IPS DF 19.7 (cell line): ENCODE measurements around the gene CFAP57.
"Not testable (repeated sequence)": the region's sequence is repeated elsewhere in the genome, so short reads cannot be mapped to it uniquely, and the experiment has no call there.

Experiments
- DNase-seq: peaks from one replicate; pipeline ENCODE4 v3.0.0-alpha.2; 2013; ENCODE audit warnings: low read depth, low spot score

Gene CFAP57

DNA sequence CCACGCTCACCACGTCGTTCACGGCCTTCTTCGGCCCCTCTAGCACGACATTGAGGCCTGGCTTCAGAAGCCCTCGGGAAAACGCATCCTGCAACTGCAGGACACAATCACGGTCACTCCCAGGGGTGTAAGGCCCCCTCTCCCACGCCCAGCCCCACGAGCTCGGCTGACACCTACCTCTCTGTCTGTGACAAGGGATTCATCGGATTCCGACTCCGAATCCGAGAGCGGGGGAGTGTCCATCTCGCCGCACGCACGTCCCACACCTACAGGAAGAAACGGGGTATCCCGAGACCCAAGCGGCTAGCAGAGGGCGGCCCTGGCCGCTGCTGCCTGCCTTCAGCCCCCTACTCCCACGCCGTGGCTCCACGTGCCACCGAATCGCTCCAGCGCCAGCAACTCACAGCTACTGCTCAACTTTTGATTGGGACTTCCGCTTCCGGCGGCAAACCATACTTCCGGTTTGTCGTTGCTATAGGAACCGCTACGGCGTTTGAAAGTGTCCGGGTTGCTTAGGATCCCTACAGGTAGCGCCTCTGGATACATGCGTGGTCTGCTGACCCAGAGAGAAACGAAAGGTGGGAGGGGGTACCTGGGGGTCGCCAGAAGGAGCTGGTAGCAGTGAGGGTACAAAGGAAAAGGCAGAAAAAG is at the start of gene CFAP57, which contains the start of gene EBNA1BP2:
TSS of gene CFAP57 (plus strand) at position 455 of the 651 bp plus-strand sequence. CDS start 424 bp downstream, outside the sequence.
TSS of gene EBNA1BP2 (minus strand) at position 415 of the 651 bp plus-strand sequence. CDS start at position 243, 172 bp downstream.
- DNase-seq, result peak; percentile 86

DNA sequence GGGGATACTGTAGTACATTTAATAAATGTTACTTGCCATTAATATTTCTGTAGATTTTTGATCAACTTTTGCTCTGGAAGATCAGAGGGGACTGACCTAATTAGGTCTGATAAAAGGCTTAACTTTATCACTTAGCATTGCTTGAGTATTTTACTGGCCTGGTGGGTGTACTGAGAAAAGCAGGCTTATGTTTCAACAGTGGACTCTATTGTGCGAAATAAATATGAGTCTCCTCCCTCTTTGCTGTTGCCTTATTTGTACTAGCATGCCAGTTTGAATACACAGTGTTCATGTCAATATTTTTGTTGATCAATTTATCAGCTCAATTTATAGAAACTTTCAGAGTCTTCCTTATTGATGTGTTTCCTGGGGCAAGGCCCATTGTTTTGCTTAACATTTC is 49.1 kb upstream of the CFAP57 start:
- no peak for DNase-seq

DNA sequence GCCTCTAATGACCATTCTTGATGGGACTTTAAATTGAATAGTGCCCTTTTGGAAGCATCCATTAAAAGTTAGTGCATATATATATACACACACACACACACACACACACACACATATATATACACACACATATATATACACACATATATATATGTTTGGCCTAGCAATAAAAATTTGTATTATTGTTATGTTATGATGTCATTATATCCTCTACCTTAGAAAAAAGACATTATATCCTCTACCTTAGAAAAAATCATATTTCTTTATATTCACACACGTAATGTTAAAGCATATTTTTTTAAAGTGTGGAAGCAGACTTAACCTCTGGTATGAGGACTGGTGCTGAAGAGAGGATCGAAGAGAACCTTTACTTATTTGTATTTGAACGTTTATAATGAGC is 43.3 kb upstream of the CFAP57 start:
- DNase-seq, result no peak

DNA sequence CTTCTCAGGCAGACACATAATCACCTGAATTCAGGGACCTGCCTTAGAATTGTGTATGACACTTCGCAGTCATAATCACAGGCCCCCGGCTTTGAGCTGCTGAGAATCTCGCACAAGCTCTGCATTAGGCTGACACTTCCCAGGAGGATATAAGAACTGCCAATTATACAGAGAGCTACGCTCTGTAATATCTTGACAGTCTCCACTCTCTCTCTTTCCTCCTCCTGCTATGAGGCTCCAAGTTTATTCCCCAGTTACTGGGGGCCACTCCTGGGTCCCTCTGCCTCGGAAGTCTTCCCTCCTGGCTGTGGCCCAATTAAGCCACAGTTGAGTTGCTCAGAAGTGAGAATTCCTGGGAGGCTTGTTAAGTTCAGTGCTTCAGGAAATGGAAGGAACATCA is 42.7 kb upstream of the CFAP57 start:
- no peak for DNase-seq

DNA sequence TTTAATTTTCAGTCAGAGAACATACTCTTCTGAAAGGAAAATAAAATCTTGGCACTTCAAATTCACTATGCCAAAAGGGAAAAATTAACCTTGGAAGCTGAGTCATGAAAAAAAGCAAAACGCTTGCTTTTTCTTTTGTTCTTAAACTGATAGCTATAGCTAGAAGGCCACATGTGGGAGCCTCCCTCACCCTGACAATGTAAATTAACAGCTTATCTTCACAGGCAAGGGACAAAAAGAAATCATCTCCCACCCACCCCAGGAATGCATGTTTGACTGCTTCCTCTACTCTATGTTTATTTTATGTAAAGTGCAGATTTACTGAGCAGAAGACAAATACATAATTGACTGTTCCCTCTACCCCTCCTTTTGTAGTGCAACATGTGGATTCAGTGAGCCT is 38.1 kb upstream of the CFAP57 start:
- no peak for DNase-seq

DNA sequence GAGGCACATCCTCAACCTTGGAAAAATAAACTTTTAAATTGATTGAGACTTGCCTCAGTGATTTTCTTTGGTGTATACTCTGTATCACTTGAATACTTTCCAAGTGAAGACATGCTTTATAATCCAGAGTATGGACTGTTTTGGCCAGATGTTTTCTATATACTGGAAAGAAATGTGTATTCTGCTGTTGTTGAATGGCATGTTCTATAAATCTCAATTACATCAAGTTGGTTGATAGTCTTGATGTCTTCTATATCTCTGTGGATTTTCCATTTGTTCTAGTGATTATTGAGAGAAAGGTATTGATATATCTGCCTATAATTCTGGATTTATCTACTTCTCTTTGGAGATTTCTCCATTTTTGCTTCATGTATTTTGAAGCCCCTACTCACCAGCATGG is 37.5 kb upstream of the CFAP57 start:
- no peak for DNase-seq

DNA sequence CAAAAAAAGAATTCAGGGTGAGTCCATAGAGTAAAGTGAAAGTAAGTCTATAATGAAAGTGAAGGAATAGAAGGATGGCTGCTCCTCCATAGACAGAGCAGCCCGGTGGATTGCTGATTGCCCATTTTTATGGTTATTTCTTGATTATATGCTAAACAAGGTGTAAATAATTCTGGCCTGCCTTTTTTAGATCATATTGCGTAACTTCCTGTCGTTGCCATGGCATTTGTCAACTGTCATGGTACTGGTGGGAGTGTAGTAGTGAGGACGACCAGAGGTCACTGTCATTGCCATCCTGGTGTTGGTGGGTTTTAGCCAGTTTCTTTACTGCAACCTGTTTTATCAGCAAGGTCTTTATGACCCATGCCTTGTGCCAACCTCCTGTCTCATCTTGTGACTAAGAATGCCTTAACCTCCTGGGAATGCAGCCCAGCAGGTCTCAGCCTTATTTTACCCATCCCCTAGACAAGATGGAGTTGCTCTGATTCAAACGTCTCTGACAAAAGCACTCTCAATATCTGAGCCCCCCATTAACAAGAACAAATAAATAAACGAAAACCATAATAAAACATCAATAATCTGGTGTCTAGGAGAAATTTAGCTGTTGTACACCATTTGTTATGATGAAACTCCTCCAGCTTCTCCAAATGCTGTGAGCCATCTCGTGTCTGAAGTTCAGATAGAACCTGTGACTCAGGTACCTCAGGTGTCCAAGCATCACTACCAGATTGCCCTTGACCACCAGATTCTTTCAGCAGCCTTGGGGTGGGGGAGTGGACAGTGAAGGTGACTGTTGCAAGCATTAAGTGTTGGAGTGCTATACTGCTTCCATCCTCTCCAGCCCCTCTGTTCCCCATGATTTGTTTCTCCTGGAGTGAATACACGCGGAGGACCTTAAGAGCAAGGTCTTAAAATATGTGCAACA is 36.0 kb upstream of the CFAP57 start:
- DNase-seq, result no peak

DNA sequence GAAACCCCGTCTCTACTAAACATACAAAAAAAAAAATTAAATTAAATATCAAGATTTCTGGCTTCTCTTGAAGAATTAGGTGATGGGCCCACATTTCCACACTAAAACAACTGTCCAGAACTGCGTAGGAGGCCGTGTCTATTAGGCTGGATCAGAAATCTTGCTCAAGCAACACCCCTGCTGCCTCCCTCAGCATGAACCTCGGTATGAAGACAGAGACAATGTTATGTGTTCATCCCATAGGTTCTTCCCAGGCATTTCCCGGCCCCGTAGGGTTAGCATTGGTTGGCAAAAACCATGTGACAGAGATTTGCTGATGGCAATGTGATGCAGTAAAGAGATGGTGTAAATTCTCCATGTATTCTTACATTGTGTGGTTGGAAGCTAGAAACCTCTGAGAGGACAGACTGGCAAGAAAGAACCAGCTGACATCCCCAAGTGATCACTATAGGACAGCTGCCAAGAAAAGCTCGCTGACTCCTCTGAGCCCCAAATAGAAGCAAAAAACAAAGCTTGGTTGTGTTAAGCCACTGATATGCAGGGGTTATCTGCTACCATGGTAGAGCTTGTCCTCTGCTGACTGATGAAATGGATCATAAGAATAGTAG is 34.6 kb upstream of the CFAP57 start:
- DNase-seq, result no peak

DNA sequence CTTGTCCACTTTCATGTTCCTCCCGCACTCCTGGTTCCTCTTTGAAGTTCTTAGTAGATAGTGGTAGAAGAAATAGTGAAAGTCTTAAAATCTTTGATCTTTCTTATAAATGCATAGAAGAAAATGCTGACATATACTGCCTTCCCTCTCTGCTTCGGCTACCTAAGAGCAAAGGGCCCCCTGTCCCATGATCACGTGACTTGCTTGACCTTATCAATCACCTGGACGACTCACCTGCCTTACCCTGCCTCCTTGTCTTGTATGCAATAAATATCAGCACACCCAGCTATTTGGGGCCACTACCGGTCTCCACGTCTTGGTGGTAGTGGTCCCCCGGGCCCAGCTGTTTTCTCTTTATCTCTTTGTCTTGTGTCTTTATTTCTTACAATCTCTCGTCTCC is 32.8 kb upstream of the CFAP57 start:
- not testable (repeated sequence) for DNase-seq

DNA sequence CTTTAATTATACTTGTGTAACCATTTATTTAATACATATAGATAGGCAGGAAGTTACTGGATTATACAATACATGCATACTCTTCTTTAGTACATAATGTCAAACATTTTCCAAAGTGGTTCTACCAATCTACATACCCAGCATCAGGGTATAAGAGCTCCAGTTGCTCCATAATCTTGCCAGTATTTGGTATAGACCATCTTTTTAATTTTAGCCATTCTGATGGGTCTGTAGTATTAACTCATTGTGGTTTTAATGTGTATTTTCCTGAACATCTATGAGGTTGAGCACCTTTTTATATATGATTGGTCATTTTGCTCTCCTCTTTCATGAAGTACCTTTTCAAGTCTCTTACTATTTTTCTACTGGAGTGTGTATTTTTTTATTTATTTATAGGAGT is 32.1 kb upstream of the CFAP57 start:
- DNase-seq, result no peak

DNA sequence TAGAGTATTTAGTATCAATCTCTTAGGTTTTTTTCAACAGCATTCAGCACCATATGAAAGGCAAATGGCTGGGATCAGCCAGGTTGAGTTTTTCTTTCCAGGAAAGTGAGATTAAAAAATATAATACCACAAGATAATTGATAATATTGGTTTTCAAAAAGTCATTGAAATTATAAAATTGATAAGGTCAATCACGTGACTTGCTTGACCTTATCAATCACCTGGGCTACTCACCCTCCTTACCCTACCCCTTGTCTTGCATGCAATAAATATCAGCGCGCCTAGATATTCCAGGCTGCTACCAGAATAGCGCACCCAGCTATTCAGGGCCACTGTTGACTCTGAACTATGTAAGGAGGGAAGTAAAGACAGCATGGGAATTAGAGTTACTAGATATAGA is 31.5 kb upstream of the CFAP57 start:
- DNase-seq, result no peak

DNA sequence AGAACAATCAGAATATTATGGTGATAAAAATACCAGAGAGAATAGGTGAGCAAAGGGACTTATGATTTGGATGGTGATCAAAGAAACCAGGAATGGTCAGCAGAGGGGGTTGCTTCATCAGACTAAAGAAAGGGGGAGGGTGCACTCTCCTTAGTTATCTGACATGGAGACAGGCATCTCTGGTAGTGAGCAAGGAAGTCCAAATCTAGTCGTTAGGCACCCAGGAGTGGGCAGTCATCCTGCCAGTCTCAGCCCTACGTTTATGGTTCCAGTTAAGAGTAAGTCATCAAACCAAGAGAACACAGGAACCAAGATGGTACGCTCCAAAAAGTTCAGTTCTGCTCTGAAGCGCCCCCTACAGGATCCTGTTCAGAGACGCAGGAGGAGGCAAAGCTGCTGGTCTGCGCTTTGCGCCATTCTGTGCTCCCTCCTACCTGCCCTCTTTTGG is 28.7 kb upstream of the CFAP57 start:
- no peak for DNase-seq

DNA sequence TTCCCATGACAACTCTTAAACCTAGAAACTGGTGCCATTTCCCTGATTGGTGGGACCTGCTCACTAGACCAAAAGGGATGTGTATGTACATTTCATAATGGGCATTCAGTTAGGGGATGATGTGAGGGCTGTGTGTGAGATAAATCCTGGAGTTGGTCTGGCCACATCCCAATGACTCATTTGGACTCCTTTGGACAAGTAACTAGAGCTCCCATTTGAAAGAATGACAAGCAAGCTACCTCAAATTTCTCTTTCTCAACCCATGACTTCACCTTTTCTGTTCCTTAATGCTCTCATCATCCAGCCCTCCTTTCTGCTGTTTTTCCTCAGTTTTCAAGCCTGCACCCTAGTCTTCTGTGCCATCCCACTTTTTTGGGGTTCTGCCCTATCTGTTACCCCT is 27.9 kb upstream of the CFAP57 start:
- no peak for DNase-seq

DNA sequence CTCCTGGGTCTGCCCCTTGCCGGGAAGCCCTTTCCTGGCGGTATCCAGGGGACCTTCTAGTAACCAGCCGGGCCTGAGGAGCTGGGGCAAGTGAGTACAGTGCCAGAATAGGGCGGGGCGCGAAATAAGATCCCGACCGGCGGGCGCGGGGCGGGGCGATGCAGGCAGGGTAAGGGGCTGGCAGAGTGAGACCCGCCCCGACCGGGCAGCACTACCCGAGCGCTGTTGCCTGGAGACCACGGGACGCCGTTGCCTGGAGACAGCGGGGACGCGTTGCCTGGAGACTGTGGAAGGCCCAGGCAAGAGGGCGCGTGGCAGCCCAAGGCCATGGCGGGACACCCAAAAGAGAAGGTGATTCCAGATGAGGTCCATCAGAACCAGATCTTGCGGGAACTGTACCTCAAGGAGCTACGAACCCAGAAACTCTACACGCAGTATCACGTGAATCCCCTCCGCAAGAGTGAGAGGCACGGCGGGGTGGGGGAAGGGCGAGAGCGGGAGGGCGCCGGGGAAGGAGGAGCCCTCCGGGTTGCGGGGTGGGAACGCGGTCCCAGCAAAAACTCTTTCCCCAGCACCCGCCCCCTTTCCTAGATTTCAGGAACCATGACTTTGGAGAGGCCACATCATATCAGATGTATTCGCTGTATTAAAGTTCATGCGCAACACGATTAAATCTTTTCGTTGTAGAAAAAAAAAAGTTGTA is 24.4 kb upstream of the CFAP57 start:
- peak; percentile 90 for DNase-seq

DNA sequence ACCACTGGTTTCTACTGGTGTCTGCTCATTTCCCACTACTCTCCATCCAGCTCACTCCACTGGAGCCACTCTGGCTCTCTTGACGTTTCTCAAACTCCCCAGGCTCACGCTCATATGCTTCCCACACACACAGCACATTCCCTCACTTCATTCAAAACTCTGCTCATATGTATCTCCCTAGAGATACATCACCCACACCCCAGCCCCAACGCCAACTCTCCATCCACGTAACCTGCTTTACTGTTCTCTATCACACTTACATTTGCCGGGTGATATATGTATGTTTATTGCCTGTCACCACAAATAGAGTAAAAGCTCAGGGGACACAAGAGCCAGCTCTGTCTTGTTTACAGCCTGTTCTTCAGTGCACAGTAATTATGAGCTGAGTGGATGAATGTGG is 22.2 kb upstream of the CFAP57 start:
- no peak for DNase-seq

DNA sequence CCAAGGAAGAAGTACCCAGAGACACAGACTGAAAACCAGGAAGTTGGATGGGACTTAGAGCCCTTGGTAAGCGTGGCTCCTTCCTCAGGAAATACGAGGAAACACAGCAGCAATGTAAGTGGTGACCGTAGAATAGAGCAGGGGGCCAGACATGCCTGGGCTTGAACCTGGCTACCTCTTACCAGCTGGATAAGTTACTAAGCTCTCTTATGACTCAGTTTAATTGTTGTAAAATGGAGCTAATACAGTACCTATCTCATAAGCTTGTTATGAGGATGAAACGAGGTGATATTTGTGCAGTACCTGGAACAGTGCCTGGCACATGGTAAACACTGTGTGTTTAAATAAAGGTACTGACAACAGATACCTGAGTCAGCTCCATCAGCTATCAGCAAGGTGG is 19.3 kb upstream of the CFAP57 start:
- no peak for DNase-seq

DNA sequence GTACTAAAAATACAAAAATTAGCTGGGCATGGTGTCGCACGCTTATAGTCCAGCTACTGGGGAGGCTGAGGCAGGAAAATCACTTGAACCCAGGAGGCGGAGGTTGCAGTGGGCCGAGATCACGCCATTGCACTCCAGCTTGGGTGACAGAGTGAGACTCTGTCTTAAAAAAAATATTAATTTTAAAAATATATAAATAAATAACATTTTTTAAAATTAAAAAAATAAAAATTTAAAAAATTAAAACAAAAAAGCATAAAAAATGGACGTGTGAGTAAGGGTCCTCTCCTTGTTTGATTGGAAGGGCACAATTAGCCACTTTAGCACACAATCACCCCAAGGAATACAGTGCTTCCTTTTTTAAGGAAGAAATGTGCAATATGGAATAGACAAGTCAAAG is 18.7 kb upstream of the CFAP57 start:
- DNase-seq, result no peak

DNA sequence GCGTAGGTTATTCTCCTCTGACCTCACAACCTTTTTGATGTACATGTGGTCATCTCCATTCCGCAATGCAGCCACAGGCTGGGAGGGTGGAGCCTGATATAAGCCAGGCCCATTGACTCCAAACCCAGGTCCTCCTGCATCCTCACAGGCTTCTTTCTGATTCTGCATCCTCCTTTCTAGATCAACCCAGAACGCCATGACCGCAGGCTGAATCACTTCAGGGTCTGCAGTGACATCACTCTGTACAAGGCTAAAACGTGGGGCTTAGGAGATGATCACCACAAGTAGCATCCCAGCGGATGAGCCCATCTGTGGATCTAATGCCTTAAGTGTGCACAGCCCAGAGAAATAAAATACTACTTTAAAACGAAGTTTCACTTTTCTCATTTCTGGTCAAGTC is 16.1 kb upstream of the CFAP57 start:
- no peak for DNase-seq

DNA sequence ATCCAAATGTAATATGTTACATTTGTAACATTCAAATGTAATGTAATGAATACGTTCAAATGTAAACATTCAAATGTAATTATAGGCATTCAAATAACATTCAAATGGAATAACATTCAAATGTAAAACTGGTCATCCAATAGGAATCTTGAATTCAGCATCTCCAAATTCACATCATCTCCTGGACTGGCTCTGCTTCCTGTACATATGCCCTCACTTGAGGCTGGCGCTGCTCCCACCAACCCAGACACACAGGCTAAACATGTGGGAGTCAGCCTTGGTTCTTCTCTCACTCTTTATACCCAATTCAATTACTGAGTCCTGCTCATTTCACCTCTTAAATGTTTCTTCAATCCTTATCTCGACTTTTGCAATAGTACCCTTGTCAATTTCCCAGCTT is 7.0 kb upstream of the CFAP57 start:
- DNase-seq, result no peak

DNA sequence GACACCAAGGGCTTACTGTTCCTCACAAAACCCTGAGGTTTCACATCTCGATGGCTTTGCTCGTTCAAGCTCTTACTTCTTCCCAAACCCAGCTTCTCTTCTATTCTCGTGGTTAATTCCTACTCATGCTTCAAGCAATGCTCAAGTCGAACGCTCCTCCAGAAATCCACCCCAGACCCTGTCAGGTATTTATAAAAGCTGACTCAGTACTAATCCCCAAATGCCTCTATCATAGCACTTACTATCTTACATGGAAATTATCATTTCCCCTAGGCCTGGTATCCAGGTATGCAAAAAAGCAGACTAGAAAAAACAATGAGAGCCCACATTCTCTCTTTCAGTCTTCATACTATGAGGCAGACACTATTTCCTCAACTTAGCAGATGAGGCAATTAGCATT is 6.4 kb upstream of the CFAP57 start:
- no peak for DNase-seq

DNA sequence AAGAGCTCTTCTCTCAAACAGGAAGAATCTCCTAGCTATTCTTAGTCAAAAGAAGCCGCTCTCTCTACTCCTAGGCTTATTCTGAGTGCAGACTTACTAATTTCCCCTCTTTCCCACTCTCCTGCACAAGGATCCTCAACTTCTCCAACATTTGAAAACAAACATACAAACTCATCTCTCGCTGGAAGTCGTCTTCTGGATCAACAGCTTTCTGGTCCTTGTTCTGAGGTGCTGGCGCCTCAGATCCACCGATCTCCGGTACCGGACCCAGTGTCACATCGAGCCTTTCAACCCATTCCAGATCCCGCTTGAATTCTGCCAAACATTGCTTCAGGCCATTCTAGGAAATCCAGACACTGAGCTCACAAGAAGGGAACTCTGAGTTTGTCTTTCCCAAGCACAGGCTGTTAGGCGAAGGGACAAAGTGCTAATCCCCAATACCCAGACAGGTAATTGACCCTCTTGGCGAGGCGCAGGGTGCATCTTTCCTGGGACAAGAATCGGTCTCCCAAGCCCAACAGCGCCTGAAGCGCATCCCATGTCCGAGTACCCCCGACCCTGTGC is 736 bp upstream of the CFAP57 start:
- DNase-seq, result no peak
